ENCODE results near the gene ANKRD10. TPM values are rescaled to one million over a fixed set of nuclear protein-coding genes. Genes with fewer than 3 reads are reported as not detected.

ANKRD10 gene
- polyA plus RNA-seq, 4 donors, result 40.3 to 147 (median 62.8) TPM

DNA sequence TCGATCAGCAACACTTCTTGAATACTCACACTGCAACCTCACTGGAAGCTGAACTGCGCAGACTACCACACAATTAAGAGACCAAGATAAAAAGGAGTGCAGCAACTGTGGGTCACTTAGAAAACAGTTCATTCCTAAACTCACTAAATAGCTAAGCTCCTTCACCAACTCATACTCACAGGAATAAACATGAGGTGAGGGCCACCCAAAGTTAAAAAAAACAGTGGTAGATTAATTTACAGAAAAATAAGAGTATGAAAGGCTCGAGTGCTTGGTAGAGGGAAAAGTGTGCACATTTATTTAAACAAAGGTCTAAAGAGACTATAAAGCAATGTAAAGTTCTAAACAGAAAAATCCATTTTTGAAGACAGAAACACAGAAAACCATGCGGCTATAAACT is 7.6 kb downstream of the ANKRD10 start:
- H3K27ac ChIP-seq (ENCODE audit: low read depth in 1 of 3, low read length in 2 of 3), result no peak overlapping the region
- DNase-seq (no peak), FAIRE-seq (no peak)
- H3K9me3 ChIP-seq (ENCODE audit: control insufficient read depth in 2 of 2, insufficient read depth in 1 of 2, low read depth in 1 of 2, low read length in 1 of 2), result no peaks in the 10 kb centered on the region
- H3K27me3 ChIP-seq (ENCODE audit: control insufficient read depth in 3 of 3, insufficient read depth in 3 of 3, low read length in 3 of 3), result no peaks in the 10 kb centered on the region
- WGBS, 3 donors, result 56 to 72% (median 62%) methylated on average over 3 to 4 of the region's 4 CpGs
- H3K4me1 ChIP-seq (ENCODE audit: control insufficient read depth in 3 of 3, insufficient read depth in 2 of 3, low read depth in 1 of 3, low read length in 2 of 3), result peaks cover 11 to 31% (median 15%) of the 10 kb centered on the region in 3 donors
- H3K36me3 ChIP-seq (ENCODE audit: control insufficient read depth in 3 of 3, insufficient read depth in 2 of 3, low read depth in 1 of 3, low read length in 3 of 3), result peaks cover 2 to 23% (median 14%) of the 10 kb centered on the region in 3 donors
- no peak overlapping the region for H3K4me3 ChIP-seq (ENCODE audit: low read depth in 1 of 3, low read length in 3 of 3)

DNA sequence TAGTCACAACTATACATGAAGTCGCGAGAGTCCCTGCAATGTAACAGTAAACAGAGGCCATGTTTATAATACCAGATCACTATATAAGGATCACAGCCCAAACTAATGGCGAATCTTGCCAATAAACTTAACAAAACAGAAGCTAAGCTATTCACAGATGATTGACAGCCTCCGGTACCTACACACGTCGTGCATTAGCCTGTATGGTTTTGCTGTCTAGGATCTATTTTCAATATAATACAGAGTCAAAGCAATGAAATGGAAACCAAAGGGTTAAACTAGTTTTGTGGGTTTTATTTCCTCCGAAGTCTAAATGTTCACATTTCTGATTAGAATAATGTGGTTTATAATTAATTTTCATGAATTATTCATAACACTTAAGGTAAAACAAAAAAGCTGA is 10.1 kb downstream of the ANKRD10 start:
- 76 to 80% (median 77%) methylated on average over 7 of the region's 7 CpGs for WGBS, 3 donors
- Histone ChIP-seq H3K36me3 (ENCODE audit: control insufficient read depth in 3 of 3, insufficient read depth in 2 of 3, low read depth in 1 of 3, low read length in 3 of 3) (peaks cover 2 to 18% (median 15%) of the 10 kb centered on the region in 3 donors), H3K4me3 (ENCODE audit: low read depth in 1 of 3, low read length in 3 of 3) (no peak overlapping the region), H3K27me3 (ENCODE audit: control insufficient read depth in 3 of 3, insufficient read depth in 3 of 3, low read length in 3 of 3) (no peaks in the 10 kb centered on the region), H3K27ac (ENCODE audit: low read depth in 1 of 3, low read length in 2 of 3) (no peak overlapping the region), H3K9me3 (ENCODE audit: control insufficient read depth in 2 of 2, insufficient read depth in 1 of 2, low read depth in 1 of 2, low read length in 1 of 2) (no peaks in the 10 kb centered on the region), H3K4me1 (ENCODE audit: control insufficient read depth in 3 of 3, insufficient read depth in 2 of 3, low read depth in 1 of 3, low read length in 2 of 3) (peaks cover under 1 to 16% (median 10%) of the 10 kb centered on the region in 3 donors)
- no peak for DNase-seq
- no peak for FAIRE-seq

DNA sequence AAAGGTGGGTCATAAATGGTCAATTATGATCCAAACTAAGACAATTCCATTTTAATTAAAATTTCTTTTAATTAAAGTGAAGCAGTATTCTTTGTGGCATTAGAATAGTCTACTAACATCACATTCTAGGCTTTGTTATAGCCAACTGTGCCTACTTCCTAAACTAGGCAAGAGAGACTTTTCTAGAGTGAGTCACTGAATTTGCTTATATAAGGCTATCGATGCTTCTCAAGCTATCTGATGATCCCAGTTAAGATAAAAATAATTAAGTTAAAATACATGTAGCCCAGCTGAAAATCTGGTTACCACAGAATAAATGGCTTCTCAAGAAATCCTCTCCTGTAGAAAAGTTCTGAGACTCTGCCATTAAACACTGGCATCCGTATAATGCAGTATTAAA is 12.5 kb downstream of the ANKRD10 start:
- 72 to 75% (median 74%) methylated on average over 2 of the region's 2 CpGs for WGBS, 3 donors
- Histone ChIP-seq H3K9me3 (ENCODE audit: control insufficient read depth in 2 of 2, insufficient read depth in 1 of 2, low read depth in 1 of 2, low read length in 1 of 2) (no peaks in the 10 kb centered on the region), H3K27me3 (ENCODE audit: control insufficient read depth in 3 of 3, insufficient read depth in 3 of 3, low read length in 3 of 3) (no peaks in the 10 kb centered on the region), H3K4me3 (ENCODE audit: low read depth in 1 of 3, low read length in 3 of 3) (no peak overlapping the region), H3K4me1 (ENCODE audit: control insufficient read depth in 3 of 3, insufficient read depth in 2 of 3, low read depth in 1 of 3, low read length in 2 of 3) (peaks cover 0 to 9% (median 0%) of the 10 kb centered on the region in 3 donors), H3K27ac (ENCODE audit: low read depth in 1 of 3, low read length in 2 of 3) (no peak overlapping the region), H3K36me3 (ENCODE audit: control insufficient read depth in 3 of 3, insufficient read depth in 2 of 3, low read depth in 1 of 3, low read length in 3 of 3) (peaks cover 2 to 13% (median 10%) of the 10 kb centered on the region in 3 donors)
- DNase-seq (no peak), FAIRE-seq (no peak)

DNA sequence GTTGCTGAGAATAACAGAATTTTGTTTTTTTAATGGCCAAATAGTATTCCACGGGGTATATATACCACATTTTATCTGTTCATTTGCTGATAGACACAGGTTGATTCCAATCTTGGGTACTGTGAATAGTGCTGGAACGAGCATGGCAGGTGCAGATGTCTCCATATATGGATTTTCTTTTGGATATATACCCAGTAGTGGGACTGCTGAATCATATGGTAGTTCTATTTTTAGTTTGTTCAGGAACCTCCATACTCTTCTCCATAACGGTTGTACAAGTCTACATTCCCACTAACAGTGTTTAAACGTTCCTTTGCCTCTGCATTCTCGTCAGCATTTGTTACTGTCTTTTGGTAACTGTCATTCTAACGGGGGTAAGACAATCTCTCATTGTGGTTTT is 17.3 kb downstream of the ANKRD10 start:
- H3K4me1 ChIP-seq (ENCODE audit: control insufficient read depth in 3 of 3, insufficient read depth in 2 of 3, low read depth in 1 of 3, low read length in 2 of 3), result no peaks in the 10 kb centered on the region
- no peak overlapping the region for H3K27ac ChIP-seq (ENCODE audit: low read depth in 1 of 3, low read length in 2 of 3)
- FAIRE-seq (no peak), DNase-seq (no peak)
- no peaks in the 10 kb centered on the region for H3K27me3 ChIP-seq (ENCODE audit: control insufficient read depth in 3 of 3, insufficient read depth in 3 of 3, low read length in 3 of 3)
- WGBS, 3 donors, result 87 to 89% (median 89%) methylated on average over 6 of the region's 6 CpGs
- no peak overlapping the region for H3K4me3 ChIP-seq (ENCODE audit: low read depth in 1 of 3, low read length in 3 of 3)
- H3K9me3 ChIP-seq (ENCODE audit: control insufficient read depth in 2 of 2, insufficient read depth in 1 of 2, low read depth in 1 of 2, low read length in 1 of 2), result no peaks in the 10 kb centered on the region
- peaks cover 2 to 16% (median 11%) of the 10 kb centered on the region in 3 donors for H3K36me3 ChIP-seq (ENCODE audit: control insufficient read depth in 3 of 3, insufficient read depth in 2 of 3, low read depth in 1 of 3, low read length in 3 of 3)

DNA sequence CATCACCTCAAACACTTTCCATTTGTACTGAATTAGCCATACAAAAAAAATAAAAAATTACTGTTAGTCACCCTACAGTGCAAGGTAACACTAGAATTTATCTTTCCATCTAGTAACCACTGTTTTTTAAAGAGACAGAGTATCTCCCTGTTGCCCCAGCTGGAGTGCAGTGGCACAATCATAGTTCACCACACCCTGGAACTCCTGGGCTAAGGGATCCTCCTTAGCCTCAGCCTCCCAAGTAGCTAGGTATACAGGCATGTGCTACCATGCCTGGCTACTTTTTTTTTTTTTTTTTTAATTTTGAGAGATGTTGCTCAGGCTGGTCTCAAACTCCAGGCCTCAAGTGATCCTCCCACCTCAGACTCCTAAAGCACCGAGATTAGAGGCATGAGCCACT is 17.9 kb downstream of the ANKRD10 start:
- DNase-seq (no peak), FAIRE-seq (no peak)
- Histone ChIP-seq H3K4me1 (ENCODE audit: control insufficient read depth in 3 of 3, insufficient read depth in 2 of 3, low read depth in 1 of 3, low read length in 2 of 3) (no peaks in the 10 kb centered on the region), H3K27me3 (ENCODE audit: control insufficient read depth in 3 of 3, insufficient read depth in 3 of 3, low read length in 3 of 3) (no peaks in the 10 kb centered on the region), H3K9me3 (ENCODE audit: control insufficient read depth in 2 of 2, insufficient read depth in 1 of 2, low read depth in 1 of 2, low read length in 1 of 2) (no peaks in the 10 kb centered on the region), H3K27ac (ENCODE audit: low read depth in 1 of 3, low read length in 2 of 3) (no peak overlapping the region), H3K36me3 (ENCODE audit: control insufficient read depth in 3 of 3, insufficient read depth in 2 of 3, low read depth in 1 of 3, low read length in 3 of 3) (peaks cover 2 to 17% (median 11%) of the 10 kb centered on the region in 3 donors), H3K4me3 (ENCODE audit: low read depth in 1 of 3, low read length in 3 of 3) (no peak overlapping the region)
- WGBS, 3 donors, result 93 to 95% (median 94%) methylated on average over 1 of the region's 1 CpG

DNA sequence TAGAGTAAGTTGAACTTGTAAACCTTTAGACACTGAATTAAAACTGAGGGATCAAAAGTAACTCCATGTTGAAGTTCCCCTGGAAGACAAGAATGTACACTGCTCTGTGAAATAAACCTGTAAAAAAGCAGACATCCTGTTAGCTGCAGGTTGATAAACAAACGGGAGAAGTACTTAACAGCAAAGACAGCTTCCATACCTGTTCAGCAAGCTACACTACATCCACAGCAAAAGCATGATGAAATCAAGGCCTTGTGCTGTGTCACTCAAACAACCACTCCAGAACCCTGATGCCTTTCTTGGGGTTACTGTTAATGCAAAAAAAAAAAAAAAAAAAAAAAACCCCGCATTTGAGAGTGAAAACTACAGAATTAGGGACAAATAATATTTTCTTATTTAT is 20.8 kb downstream of the ANKRD10 start:
- no peak overlapping the region for H3K27ac ChIP-seq (ENCODE audit: low read depth in 1 of 3, low read length in 2 of 3)
- H3K9me3 ChIP-seq (ENCODE audit: control insufficient read depth in 2 of 2, insufficient read depth in 1 of 2, low read depth in 1 of 2, low read length in 1 of 2), result no peaks in the 10 kb centered on the region
- H3K36me3 ChIP-seq (ENCODE audit: control insufficient read depth in 3 of 3, insufficient read depth in 2 of 3, low read depth in 1 of 3, low read length in 3 of 3), result peaks cover 2 to 17% (median 11%) of the 10 kb centered on the region in 3 donors
- FAIRE-seq, result no peak
- no peaks in the 10 kb centered on the region for H3K27me3 ChIP-seq (ENCODE audit: control insufficient read depth in 3 of 3, insufficient read depth in 3 of 3, low read length in 3 of 3)
- H3K4me3 ChIP-seq (ENCODE audit: low read depth in 1 of 3, low read length in 3 of 3), result no peak overlapping the region
- 73 to 89% (median 83%) methylated on average over 2 of the region's 2 CpGs for WGBS, 3 donors
- no peak for DNase-seq
- no peaks in the 10 kb centered on the region for H3K4me1 ChIP-seq (ENCODE audit: control insufficient read depth in 3 of 3, insufficient read depth in 2 of 3, low read depth in 1 of 3, low read length in 2 of 3)

DNA sequence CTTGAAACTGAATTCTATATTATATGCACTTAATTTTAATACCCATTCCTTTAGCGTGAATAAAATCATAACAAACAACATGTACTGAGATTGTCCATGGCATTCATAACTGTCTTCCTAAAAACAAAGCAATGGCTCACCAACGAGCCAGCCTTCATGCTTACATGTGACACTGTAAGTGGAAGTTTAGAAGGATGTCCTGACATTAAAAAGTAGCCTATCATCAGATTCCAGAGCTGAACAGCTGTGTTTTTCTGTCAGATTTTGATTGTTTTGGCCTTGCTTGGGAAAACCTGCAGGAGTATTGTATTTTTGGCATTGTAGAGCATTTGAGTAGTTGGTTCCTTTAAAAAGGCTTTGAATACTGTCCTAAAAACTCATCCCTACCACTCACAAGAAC is 21.3 kb downstream of the ANKRD10 start:
- Histone ChIP-seq H3K36me3 (ENCODE audit: control insufficient read depth in 3 of 3, insufficient read depth in 2 of 3, low read depth in 1 of 3, low read length in 3 of 3) (peaks cover 2 to 17% (median 11%) of the 10 kb centered on the region in 3 donors), H3K27ac (ENCODE audit: low read depth in 1 of 3, low read length in 2 of 3) (no peak overlapping the region), H3K4me1 (ENCODE audit: control insufficient read depth in 3 of 3, insufficient read depth in 2 of 3, low read depth in 1 of 3, low read length in 2 of 3) (no peaks in the 10 kb centered on the region), H3K9me3 (ENCODE audit: control insufficient read depth in 2 of 2, insufficient read depth in 1 of 2, low read depth in 1 of 2, low read length in 1 of 2) (no peaks in the 10 kb centered on the region), H3K4me3 (ENCODE audit: low read depth in 1 of 3, low read length in 3 of 3) (no peak overlapping the region), H3K27me3 (ENCODE audit: control insufficient read depth in 3 of 3, insufficient read depth in 3 of 3, low read length in 3 of 3) (no peaks in the 10 kb centered on the region)
- no peak for DNase-seq
- WGBS, 3 donors, result 69 to 72% (median 71%) methylated on average over 2 of the region's 2 CpGs
- no peak for FAIRE-seq

DNA sequence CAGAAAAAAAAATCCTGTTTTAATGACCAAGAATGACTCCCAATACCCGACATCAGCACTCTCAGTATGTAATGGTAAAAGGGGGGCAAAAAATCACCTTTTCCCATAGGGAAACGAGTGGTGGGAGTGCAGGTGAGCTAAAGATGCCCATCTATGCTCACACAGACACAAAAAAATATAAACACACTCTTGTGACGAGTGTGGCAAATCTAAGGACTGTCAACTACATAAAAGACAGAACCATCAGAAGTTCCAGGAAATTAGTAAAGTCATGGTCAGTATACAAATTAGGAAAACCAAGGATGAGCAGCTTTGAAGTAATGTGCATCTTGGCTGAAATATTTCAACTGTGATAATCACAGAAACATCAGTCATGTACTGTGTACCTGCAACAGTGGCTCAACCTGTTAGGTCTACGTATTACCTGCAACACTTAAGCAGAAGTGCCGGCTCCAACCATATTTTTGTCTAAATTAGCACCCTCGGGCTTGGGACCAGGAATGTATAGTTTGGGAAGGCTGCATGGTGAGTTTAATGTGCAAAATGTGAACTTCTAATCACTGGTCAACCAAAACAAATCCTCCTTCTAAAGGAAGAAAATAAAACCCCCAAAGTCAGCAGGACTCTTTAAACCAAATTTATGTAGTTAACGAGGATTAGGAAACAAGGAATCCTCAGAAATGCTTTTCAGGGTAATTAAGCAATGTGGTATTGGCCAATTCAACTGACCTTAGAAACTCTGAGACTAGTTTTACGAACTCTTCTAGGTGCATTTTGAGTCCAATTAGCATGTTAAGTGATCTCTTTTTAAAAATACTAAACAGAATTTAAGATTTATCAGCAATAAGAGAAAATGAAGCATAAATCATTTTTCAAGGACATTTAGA is 24.3 kb downstream of the ANKRD10 start:
- FAIRE-seq, result no peak
- 81 to 88% (median 85%) methylated on average over 8 of the region's 8 CpGs for WGBS, 3 donors
- no peak for DNase-seq

More for the DNA sequence above, 24.3 kb downstream of the ANKRD10 start:
- no peak overlapping the region for H3K27ac ChIP-seq (ENCODE audit: low read depth in 1 of 3, low read length in 2 of 3)
- no peaks in the 10 kb centered on the region for H3K27me3 ChIP-seq (ENCODE audit: control insufficient read depth in 3 of 3, insufficient read depth in 3 of 3, low read length in 3 of 3)
- no peak overlapping the region for H3K4me3 ChIP-seq (ENCODE audit: low read depth in 1 of 3, low read length in 3 of 3)
- no peaks in the 10 kb centered on the region for H3K9me3 ChIP-seq (ENCODE audit: control insufficient read depth in 2 of 2, insufficient read depth in 1 of 2, low read depth in 1 of 2, low read length in 1 of 2)
- H3K4me1 ChIP-seq (ENCODE audit: control insufficient read depth in 3 of 3, insufficient read depth in 2 of 3, low read depth in 1 of 3, low read length in 2 of 3), result no peaks in the 10 kb centered on the region
- peaks cover 2 to 13% (median 11%) of the 10 kb centered on the region in 3 donors for H3K36me3 ChIP-seq (ENCODE audit: control insufficient read depth in 3 of 3, insufficient read depth in 2 of 3, low read depth in 1 of 3, low read length in 3 of 3)
